ENCODE measurements around the gene CYRIA. TPM values are rescaled to one million over a fixed set of nuclear protein-coding genes. Genes with fewer than 3 reads are reported as not detected.

The CYRIA gene
- total RNA-seq, 2 donors from 2014 or later: 0.86 to 1.4 TPM

DNA sequence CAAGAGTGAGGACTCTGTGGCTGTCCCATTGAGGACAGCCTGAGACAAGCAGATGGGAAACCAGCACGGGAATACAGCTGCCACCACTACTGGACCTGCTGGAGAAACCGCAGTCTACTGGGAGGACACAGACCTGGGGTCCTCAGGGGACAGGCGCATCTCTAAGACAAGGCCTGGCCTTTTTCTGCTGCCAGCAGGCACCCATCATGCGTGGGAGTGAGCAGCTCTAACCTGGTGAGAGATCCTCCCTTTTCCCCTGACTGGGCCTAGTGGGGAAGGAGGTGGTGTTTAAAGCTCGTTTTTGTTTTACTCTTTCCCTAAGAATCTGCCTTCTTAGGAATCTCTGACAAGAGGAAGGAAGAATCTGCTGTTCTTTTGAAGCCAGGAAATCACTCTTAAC, 36.6 kb downstream of the CYRIA start:
- Histone ChIP-seq H3K36me3 (ENCODE audit: control insufficient read depth, insufficient read depth, low read length) (no peaks in the 10 kb centered on the region), H3K4me3 (ENCODE audit: low read length) (no peak overlapping the region), H3K9ac (ENCODE audit: extremely low read depth, low read length, poor library complexity, severe bottlenecking) (no peak overlapping the region), H3K4me1 (ENCODE audit: control insufficient read depth, insufficient read depth, low read length) (peaks cover 9% of the 10 kb centered on the region), H3K9me3 (ENCODE audit: control insufficient read depth, low read length) (no peaks in the 10 kb centered on the region), H3K27me3 (ENCODE audit: control insufficient read depth, insufficient read depth, low read length, poor library complexity, severe bottlenecking) (no peaks in the 10 kb centered on the region), H3K27ac (ENCODE audit: low read depth, low read length) (no peak overlapping the region)
- no peak for DNase-seq
- no peaks in the 10 kb centered on the region for H3K27me3 Mint-ChIP-seq (ENCODE audit: insufficient read depth)
- no peaks in the 10 kb centered on the region for H3K9me3 Mint-ChIP-seq
- TF ChIP-seq, protein P1, sequence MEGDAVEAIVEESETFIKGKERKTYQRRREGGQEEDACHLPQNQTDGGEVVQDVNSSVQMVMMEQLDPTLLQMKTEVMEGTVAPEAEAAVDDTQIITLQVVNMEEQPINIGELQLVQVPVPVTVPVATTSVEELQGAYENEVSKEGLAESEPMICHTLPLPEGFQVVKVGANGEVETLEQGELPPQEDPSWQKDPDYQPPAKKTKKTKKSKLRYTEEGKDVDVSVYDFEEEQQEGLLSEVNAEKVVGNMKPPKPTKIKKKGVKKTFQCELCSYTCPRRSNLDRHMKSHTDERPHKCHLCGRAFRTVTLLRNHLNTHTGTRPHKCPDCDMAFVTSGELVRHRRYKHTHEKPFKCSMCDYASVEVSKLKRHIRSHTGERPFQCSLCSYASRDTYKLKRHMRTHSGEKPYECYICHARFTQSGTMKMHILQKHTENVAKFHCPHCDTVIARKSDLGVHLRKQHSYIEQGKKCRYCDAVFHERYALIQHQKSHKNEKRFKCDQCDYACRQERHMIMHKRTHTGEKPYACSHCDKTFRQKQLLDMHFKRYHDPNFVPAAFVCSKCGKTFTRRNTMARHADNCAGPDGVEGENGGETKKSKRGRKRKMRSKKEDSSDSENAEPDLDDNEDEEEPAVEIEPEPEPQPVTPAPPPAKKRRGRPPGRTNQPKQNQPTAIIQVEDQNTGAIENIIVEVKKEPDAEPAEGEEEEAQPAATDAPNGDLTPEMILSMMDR (conservative IDR thresholded peaks at IDR 0.05): no peak
- no peak overlapping the region for H3K27ac Mint-ChIP-seq
- H3K36me3 Mint-ChIP-seq (ENCODE audit: low read depth): no peaks in the 10 kb centered on the region
- no peak overlapping the region for H3K4me3 Mint-ChIP-seq
- peaks cover 35% of the 10 kb centered on the region for H3K4me1 Mint-ChIP-seq
- 79 to 100% methylated on average over 2 to 5 of the region's 5 CpGs for WGBS, 2 experiments (ENCODE audit: insufficient coverage in 1 of 2, insufficient read length in 1 of 2)

DNA sequence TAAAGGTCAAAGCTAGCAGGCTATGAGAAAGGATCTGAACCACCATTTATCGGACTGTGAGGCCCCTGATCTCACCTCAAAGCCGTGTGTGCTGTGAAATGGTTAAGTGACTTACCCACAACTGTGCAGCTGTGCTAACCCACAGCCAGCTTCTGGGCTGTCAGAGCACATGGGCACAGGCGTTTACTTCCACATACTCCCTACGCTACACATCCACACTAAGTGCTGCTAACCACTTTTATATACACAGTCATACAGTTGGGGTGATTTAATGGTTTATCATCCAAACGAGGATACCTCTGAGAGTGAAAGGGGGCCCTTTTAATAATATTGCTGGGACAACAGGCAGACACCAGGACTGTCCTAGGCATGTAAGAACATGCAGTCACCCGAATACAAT, 37.3 kb downstream of the CYRIA start:
- Mint-ChIP-seq H3K27me3 (ENCODE audit: insufficient read depth) (no peaks in the 10 kb centered on the region), H3K4me1 (peaks cover 35% of the 10 kb centered on the region), H3K9me3 (no peaks in the 10 kb centered on the region), H3K27ac (no peak overlapping the region), H3K36me3 (ENCODE audit: low read depth) (no peaks in the 10 kb centered on the region), H3K4me3 (no peak overlapping the region)
- H3K9ac ChIP-seq (ENCODE audit: extremely low read depth, low read length, poor library complexity, severe bottlenecking): no peak overlapping the region
- no peak overlapping the region for H3K27ac ChIP-seq (ENCODE audit: low read depth, low read length)
- H3K9me3 ChIP-seq (ENCODE audit: control insufficient read depth, low read length): no peaks in the 10 kb centered on the region
- no peaks in the 10 kb centered on the region for H3K36me3 ChIP-seq (ENCODE audit: control insufficient read depth, insufficient read depth, low read length)
- H3K27me3 ChIP-seq (ENCODE audit: control insufficient read depth, insufficient read depth, low read length, poor library complexity, severe bottlenecking): no peaks in the 10 kb centered on the region
- H3K4me1 ChIP-seq (ENCODE audit: control insufficient read depth, insufficient read depth, low read length): peaks cover 9% of the 10 kb centered on the region
- no peak for DNase-seq
- 94 to 96% methylated on average over 3 to 6 of the region's 6 CpGs for WGBS, 2 experiments (ENCODE audit: insufficient coverage in 1 of 2, insufficient read length in 1 of 2)
- TF ChIP-seq, protein P1 (conservative IDR thresholded peaks at IDR 0.05): no peak
- H3K4me3 ChIP-seq (ENCODE audit: low read length): no peak overlapping the region

DNA sequence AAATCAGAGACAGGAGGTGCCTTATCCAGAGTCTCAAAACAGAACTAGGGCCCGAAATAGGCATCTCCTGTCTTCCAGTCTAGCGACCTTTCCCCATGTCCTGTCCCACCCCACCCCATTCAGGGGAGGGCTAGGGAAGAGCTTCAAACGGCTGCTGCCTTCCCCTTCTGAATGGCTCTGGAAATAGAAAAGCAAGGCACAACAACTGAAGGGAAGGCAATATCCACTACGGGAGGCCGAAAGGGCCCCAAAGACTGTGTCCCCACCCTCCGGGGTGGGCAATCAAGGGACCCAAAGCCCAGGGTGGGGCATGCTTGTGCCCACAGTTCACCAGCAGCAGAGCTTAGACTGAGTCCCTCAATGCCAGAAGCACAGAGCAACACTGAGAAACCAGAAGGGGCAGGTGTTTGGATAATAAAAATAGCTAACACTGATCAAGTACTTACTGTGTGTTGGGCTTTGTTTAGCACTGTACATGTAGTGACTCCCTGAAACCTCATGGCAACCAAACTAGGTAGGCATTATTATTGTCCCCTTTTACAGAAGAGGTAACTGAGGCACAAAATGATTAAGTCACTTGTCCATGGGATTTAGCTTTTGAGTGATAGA, 38.5 kb downstream of the CYRIA start:
- no peak overlapping the region for H3K27ac Mint-ChIP-seq
- TF ChIP-seq, protein P1 (conservative IDR thresholded peaks at IDR 0.05): no peak
- Histone ChIP-seq H3K27ac (ENCODE audit: low read depth, low read length) (no peak overlapping the region), H3K4me3 (ENCODE audit: low read length) (no peak overlapping the region), H3K9me3 (ENCODE audit: control insufficient read depth, low read length) (no peaks in the 10 kb centered on the region), H3K27me3 (ENCODE audit: control insufficient read depth, insufficient read depth, low read length, poor library complexity, severe bottlenecking) (no peaks in the 10 kb centered on the region), H3K4me1 (ENCODE audit: control insufficient read depth, insufficient read depth, low read length) (peaks cover 9% of the 10 kb centered on the region), H3K36me3 (ENCODE audit: control insufficient read depth, insufficient read depth, low read length) (no peaks in the 10 kb centered on the region), H3K9ac (ENCODE audit: extremely low read depth, low read length, poor library complexity, severe bottlenecking) (no peak overlapping the region)
- no peak for DNase-seq
- no peaks in the 10 kb centered on the region for H3K27me3 Mint-ChIP-seq (ENCODE audit: insufficient read depth)
- H3K4me1 Mint-ChIP-seq: peaks cover 25% of the 10 kb centered on the region
- H3K4me3 Mint-ChIP-seq: no peak overlapping the region
- WGBS, 2 experiments (ENCODE audit: insufficient coverage in 1 of 2, insufficient read length in 1 of 2): 90 to 97% methylated on average over 5 to 6 of the region's 6 CpGs
- H3K36me3 Mint-ChIP-seq (ENCODE audit: low read depth): no peaks in the 10 kb centered on the region
- H3K9me3 Mint-ChIP-seq: no peaks in the 10 kb centered on the region
